HT1080 (cell line): Measurements from ENCODE around the gene ZKSCAN2. TPM values are rescaled to one million over a fixed set of nuclear protein-coding genes. Genes with fewer than 3 reads are reported as not detected.

Source experiments
- DNase-seq: peaks from one replicate; pipeline ENCODE4 v3.0.0-alpha.2; 2015; ENCODE audit warnings: low read depth
- total RNA-seq: library from RNA; depleted of rRNA; stranded (reverse); fragments of >200 nt; shearing (Covaris generic); gene quantifications from 2 replicates; pipeline ENCODE4 v1.2.3, GENCODE V29; 2014; rRNA removed

The ZKSCAN2 gene
- total RNA-seq, 1 experiment from 2014 or later: 5.9 TPM

DNA sequence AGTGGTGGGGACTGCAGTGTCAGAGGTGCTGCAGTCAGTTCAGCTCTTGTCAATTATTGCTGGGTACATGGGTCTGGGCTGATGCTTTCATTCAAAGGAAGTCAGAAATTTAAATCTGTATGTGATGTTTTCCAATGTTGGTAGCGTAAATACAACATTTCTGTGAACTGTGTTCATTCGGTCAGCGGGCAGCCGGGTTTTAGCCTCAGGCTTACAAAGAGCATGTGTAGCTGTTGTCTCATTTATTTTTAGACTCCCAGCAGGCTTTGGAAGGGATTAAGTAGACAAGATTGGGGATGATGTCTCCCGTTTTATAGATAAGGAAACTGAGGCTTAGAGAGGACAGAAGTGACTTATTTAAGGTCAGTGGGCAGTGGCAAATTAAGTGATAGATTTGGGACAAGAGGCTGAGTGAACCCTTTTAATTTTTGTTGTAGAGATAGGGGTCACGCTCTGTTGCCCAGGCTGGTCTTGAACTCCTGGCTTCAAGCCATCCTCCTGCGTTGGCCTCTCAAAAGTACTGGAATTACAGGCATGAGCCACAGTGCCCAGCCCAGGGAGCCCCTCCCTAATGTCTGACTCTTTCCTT lies 32.8 kb downstream of the ZKSCAN2 start:
- DNase-seq: no peak

GRCh38 chr16:25223964-25224363 lies 33.7 kb downstream of the ZKSCAN2 start:
- DNase-seq: no peak

- no peak for DNase-seq
Observed at GRCh38 chr16:25222959-25223358, 34.7 kb downstream of the ZKSCAN2 start.

DNA sequence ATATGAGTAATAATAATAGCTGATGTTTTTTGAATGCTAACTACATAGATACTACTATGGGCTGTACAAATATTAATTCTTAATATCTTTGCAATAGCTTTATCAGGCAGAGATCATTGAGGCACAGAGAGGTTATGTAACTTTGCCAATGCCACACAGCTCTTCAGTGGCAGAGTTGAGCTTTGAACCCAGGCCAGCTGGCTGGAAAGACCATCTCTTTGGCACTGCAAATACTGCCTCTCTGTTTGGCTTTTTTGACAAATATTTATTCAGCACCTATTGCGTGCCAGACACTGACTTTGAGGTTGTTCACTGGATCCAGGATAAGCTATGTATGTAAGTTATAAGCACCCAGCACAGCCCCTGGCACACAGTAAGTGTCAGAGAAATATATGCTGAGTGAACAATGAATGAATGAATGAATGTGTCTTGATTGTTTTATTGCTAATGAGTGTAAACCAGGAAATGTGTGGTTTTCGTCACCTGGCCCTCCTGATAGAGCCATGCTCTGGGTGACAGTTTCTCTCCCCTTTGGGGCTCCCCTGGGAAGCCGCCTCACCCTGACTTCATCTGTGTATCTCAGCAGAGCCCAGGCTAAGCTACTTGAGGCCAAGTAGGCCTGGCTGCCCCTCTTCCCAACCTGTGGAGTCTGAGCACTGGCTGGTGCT lies 38.4 kb downstream of the ZKSCAN2 start:
- DNase-seq: no peak

- DNase-seq: no peak
Observed at GRCh38 chr16:25217921-25218320, 39.7 kb downstream of the ZKSCAN2 start.

GRCh38 chr16:25217112-25217511 lies 40.5 kb downstream of the ZKSCAN2 start:
- no peak for DNase-seq

DNA sequence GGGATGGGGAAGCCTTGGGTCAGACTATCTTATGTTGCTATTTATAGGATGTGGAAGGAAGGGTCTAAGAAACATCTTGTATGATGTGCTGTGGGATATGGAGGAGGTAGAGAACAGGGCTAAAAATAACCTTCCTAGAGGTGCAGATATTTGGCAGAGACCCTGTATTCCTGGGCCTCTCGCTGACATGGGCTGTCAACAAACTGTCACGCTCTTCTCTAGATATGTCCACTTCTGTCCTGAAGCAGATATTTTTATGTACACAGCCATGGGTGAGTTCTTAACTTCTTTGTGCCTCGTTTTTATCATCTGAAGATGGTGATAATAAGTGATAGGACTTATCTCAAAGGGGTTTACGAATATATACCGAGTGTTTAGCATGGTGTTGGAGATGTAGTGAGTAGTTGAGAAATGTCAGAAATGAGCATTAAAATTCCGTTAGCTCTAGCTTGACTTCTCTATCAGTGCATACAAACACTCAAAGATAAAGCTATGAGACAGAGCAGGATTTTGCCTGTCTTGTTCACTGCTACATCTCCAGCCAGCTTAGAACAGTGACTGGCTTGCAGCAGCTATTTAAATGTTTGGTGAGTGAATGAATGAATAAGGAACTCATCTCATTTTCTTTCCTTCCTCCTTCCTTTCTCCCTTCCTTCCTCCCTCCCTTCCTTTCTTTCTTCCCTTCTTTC lies 43.8 kb downstream of the ZKSCAN2 start:
- no peak for DNase-seq

DNA sequence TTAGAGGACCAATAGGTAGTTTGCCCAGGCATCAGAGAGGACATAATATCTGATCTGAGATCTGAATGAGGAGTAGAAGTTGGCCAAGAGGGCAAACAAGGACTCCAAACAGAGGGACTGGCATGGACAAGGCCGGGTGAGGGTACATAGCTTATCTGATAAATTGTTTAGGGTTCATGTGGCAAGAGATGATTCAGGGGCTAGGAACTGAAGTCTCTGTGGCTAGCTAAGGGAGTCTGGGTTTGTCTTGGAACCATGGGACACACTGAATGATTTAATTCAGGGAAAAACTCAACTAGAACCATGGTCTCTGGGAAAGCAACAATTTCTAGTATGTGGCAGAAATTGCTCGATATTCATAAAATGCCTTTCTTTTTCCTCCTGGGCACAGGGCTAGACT lies 45.0 kb downstream of the ZKSCAN2 start:
- no peak for DNase-seq

GRCh38 chr16:25210758-25211157 lies 46.9 kb downstream of the ZKSCAN2 start:
- DNase-seq: peak; percentile 96

- no peak for DNase-seq
Observed at GRCh38 chr16:25199457-25199856, 58.2 kb downstream of the ZKSCAN2 start.

GRCh38 chr16:25198021-25198420 lies 59.6 kb downstream of the ZKSCAN2 start:
- peak; percentile 76 for DNase-seq

DNA sequence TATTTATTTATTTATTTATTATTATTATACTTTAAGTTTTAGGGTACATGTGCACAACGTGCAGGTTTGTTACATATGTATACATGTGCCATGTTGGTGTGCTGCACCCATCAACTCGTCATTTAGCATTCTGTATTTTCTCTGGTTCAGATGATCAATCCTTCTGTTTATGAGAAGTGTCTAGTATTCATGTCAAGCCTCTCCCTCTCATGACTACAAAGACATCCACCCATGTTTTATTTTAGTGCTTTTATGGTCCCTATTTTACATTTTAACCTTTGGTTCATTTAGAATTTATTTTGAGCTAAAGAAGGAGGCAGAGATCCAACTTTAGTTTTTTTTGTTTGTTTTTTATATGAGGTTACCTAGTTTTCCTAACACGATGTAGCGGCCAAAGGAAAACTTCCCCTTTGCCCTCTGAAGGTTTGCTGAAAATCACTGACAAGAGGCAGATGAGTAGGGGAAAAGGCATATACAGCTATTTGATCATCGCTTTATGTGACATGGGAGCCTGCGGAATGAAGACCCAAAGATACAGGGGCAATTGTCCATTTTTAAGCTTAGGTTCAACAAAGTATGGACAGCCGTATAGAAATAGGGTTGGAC lies 63.3 kb downstream of the ZKSCAN2 start:
- DNase-seq: no peak

- no peak for DNase-seq
Observed at GRCh38 chr16:25192096-25192495, 65.5 kb downstream of the ZKSCAN2 start.

GRCh38 chr16:25189305-25189704 lies 68.3 kb downstream of the ZKSCAN2 start:
- DNase-seq: no peak

DNA sequence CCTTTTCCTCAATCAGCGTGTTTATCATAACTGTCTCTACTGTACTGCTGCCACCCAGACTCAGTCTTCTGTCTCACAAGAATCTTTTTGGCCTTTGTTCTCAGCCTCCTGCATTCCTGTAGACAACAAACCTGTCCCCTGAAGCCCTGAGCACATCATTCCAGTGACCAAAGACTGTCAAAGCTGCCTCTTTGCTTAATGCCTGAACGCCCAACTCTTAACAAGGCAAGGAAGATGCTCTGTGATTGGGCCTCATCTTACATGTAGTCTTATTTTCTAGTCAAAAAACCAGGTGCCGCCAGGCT lies 70.2 kb downstream of the ZKSCAN2 start:
- no peak for DNase-seq

Other genes starting within 250 kb of the ZKSCAN2 start
- gene ARHGAP17, start 242.5 kb downstream of the ZKSCAN2 start, total RNA-seq: 18.4 and 49.4 TPM in 2 replicates
- gene LCMT1, start 146.1 kb downstream of the ZKSCAN2 start, total RNA-seq: 25.2 and 37.6 TPM in 2 replicates
- gene AQP8, start 40.9 kb downstream of the ZKSCAN2 start, total RNA-seq: not detected in 2 replicates